ENCODE results near the gene NASP. TPM values are rescaled to one million over a fixed set of nuclear protein-coding genes. Genes with fewer than 3 reads are reported as not detected.

NASP gene
- total and polyA plus RNA-seq, 2 of the 13 experiments (the other 11 are each of a cell fraction or from before 2014, with no cell fraction given), result 132 to 256 TPM

DNA sequence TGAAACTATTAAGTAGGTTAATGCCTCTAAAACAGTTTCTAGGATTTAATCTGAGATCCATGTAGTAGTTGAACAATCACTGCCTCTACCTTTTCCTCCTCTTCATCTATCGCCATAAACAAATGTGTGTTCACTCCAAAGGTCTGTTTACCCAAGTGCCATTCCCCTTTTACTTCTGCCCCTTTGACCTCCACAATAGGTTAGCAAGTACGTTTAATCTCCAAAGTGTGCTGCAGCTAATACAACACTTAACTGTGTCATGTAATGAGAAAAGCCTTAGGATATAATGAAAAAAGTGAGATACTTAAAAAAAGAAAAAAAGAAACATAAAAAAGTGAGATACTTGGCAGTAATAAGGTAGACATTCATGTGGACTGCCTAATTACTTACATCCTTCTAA lies 74.3 kb downstream of the NASP start (continued):
- no peak for TF ChIP-seq ZBTB21 (CRISPR knock-in tag; IDR thresholded peaks at IDR 0.05)
- TF ChIP-seq REL (CRISPR knock-in tag; conservative IDR thresholded peaks at IDR 0.05), result no peak
- TF ChIP-seq HCFC1 (IDR thresholded peaks at IDR 0.05; ENCODE audit: low read depth, low read length), result no peak
- peak; percentile 68 for TF ChIP-seq PPARG (CRISPR knock-in tag; conservative IDR thresholded peaks at IDR 0.05)
- peak; percentile 62; the same call in 1 of the 2 replicates for TF ChIP-seq ZNF264 (CRISPR knock-in tag; IDR thresholded peaks at IDR 0.05)
- TF ChIP-seq ZNF331 (CRISPR knock-in tag; IDR thresholded peaks at IDR 0.05), result peak; percentile 59; the same call in 1 of the 2 replicates
- no peak for TF ChIP-seq ZNF770 (CRISPR knock-in tag; IDR thresholded peaks at IDR 0.05)
- TF ChIP-seq, protein P1, sequence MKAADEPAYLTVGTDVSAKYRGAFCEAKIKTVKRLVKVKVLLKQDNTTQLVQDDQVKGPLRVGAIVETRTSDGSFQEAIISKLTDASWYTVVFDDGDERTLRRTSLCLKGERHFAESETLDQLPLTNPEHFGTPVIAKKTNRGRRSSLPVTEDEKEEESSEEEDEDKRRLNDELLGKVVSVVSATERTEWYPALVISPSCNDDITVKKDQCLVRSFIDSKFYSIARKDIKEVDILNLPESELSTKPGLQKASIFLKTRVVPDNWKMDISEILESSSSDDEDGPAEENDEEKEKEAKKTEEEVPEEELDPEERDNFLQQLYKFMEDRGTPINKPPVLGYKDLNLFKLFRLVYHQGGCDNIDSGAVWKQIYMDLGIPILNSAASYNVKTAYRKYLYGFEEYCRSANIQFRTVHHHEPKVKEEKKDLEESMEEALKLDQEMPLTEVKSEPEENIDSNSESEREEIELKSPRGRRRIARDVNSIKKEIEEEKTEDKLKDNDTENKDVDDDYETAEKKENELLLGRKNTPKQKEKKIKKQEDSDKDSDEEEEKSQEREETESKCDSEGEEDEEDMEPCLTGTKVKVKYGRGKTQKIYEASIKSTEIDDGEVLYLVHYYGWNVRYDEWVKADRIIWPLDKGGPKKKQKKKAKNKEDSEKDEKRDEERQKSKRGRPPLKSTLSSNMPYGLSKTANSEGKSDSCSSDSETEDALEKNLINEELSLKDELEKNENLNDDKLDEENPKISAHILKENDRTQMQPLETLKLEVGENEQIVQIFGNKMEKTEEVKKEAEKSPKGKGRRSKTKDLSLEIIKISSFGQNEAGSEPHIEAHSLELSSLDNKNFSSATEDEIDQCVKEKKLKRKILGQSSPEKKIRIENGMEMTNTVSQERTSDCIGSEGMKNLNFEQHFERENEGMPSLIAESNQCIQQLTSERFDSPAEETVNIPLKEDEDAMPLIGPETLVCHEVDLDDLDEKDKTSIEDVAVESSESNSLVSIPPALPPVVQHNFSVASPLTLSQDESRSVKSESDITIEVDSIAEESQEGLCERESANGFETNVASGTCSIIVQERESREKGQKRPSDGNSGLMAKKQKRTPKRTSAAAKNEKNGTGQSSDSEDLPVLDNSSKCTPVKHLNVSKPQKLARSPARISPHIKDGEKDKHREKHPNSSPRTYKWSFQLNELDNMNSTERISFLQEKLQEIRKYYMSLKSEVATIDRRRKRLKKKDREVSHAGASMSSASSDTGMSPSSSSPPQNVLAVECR (CRISPR knock-in tag; IDR thresholded peaks at IDR 0.05; ENCODE audit: borderline replicate concordance), result peak; percentile 24; the same call in 1 of the 2 replicates
- TF ChIP-seq KAT2B (IDR thresholded peaks at IDR 0.05; ENCODE audit: borderline replicate concordance, low read depth, low read length), result no peak
- no peak for TF ChIP-seq ZNF24 (IDR thresholded peaks at IDR 0.05)
- TF ChIP-seq ELF3 (CRISPR knock-in tag; IDR thresholded peaks at IDR 0.05), result peak; percentile 35; the same call in 1 of the 2 replicates

All from HepG2 (cell line).